Lower lobe of right lung (tissue), 2 donors: Measurements from ENCODE around the gene LGALS16. TPM values are rescaled to one million over a fixed set of nuclear protein-coding genes. Genes with fewer than 3 reads are reported as not detected.
"Not testable (repeated sequence)": the region's sequence is repeated elsewhere in the genome, so short reads cannot be mapped to it uniquely, and the experiment has no call there.

Experiments used
- ATAC-seq, 2 donors: fragments of 200-7000 bp; cut with Tn5 transposase; one replicate each; pipeline ENCODE4 v1.9.1; 2020 to 2022; ENCODE audit warnings: mild to moderate bottlenecking in 2 of 2, moderate library complexity in 2 of 2
- DNase-seq: peaks from one replicate; pipeline ENCODE4 v3.0.0-alpha.2; 2020
- H3K27ac ChIP-seq: fragments of 200-600 bp; one replicate; pipeline ENCODE4 v1.8.0; 2022
- H3K27me3 ChIP-seq: fragments of 200-600 bp; one replicate; pipeline ENCODE4 v1.8.0; 2022; ENCODE audit warnings: low read depth
- H3K36me3 ChIP-seq: fragments of 200-600 bp; one replicate; pipeline ENCODE4 v1.8.0; 2022; ENCODE audit warnings: mild to moderate bottlenecking
- H3K4me1 ChIP-seq: fragments of 200-600 bp; one replicate; pipeline ENCODE4 v1.8.0; 2022
- H3K4me3 ChIP-seq: fragments of 200-600 bp; one replicate; pipeline ENCODE4 v1.8.0; 2022; ENCODE audit warnings: mild to moderate bottlenecking
- H3K9me3 ChIP-seq: fragments of 200-600 bp; one replicate; pipeline ENCODE4 v1.8.0; 2022
- intact Hi-C: fragments of 100-400 bp; cut with DNase I; formaldehyde crosslinking; loops from one replicate; pipeline ENCODE4 v1.11.0; 2022
- total RNA-seq: library from RNA; stranded (reverse); fragmentation: NEBNext Ultra II Directional; extraction: Animal tissue kit (Norgen Biotek cat#: 25700); gene quantifications from one replicate; pipeline ENCODE4 v1.2.1, GENCODE V29; 2021
- TF ChIP-seq, protein P1 (sequence below): fragments of 200-600 bp; IDR thresholded peaks from one replicate; pipeline ENCODE4 v1.8.0; 2022; ENCODE audit warnings: antibody characterized with exemption, mild to moderate bottlenecking
- donor health status: DM: no; HTN: yes; CAD: no; lungs with severe emphysema.

The LGALS16 gene
- total RNA-seq, 1 donor from 2014 or later: not detected

- intact Hi-C loops: no loop called here
- TF ChIP-seq, protein P1, sequence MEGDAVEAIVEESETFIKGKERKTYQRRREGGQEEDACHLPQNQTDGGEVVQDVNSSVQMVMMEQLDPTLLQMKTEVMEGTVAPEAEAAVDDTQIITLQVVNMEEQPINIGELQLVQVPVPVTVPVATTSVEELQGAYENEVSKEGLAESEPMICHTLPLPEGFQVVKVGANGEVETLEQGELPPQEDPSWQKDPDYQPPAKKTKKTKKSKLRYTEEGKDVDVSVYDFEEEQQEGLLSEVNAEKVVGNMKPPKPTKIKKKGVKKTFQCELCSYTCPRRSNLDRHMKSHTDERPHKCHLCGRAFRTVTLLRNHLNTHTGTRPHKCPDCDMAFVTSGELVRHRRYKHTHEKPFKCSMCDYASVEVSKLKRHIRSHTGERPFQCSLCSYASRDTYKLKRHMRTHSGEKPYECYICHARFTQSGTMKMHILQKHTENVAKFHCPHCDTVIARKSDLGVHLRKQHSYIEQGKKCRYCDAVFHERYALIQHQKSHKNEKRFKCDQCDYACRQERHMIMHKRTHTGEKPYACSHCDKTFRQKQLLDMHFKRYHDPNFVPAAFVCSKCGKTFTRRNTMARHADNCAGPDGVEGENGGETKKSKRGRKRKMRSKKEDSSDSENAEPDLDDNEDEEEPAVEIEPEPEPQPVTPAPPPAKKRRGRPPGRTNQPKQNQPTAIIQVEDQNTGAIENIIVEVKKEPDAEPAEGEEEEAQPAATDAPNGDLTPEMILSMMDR: no peak
- no peak for DNase-seq
Observed at GRCh38 chr19:39661565-39661964, 5.9 kb downstream of the LGALS16 start.

GRCh38 chr19:39669860-39670259 is 14.1 kb downstream of the LGALS16 start:
- intact Hi-C loops: loop anchor here (10.0 kb wide), 1 partner anchor 115 kb away; no protein-coding TSS in a partner anchor
- not testable (repeated sequence) for ATAC-seq

More at GRCh38 chr19:39661565-39661964, 5.9 kb downstream of the LGALS16 start:
- no peaks in the 10 kb centered on the region for H3K4me1 ChIP-seq
- no peak for ATAC-seq
- H3K27ac ChIP-seq: no peak overlapping the region
- H3K27me3 ChIP-seq: peaks cover 11% of the 10 kb centered on the region
- no peaks in the 10 kb centered on the region for H3K9me3 ChIP-seq
- H3K36me3 ChIP-seq: no peaks in the 10 kb centered on the region
- no peak overlapping the region for H3K4me3 ChIP-seq

GRCh38 chr19:39670998-39671397 is 15.3 kb downstream of the LGALS16 start:
- no peak for DNase-seq

More at GRCh38 chr19:39669860-39670259, 14.1 kb downstream of the LGALS16 start:
- not testable (repeated sequence) for H3K9me3 ChIP-seq, H3K4me1 ChIP-seq, H3K27ac ChIP-seq, DNase-seq, H3K27me3 ChIP-seq, H3K36me3 ChIP-seq, H3K4me3 ChIP-seq

GRCh38 chr19:39671739-39672363 is 16.1 kb downstream of the LGALS16 start:
- H3K4me1 ChIP-seq: no peaks in the 10 kb centered on the region
- peak; percentile 50 to 80 for ATAC-seq

More at GRCh38 chr19:39670998-39671397, 15.3 kb downstream of the LGALS16 start:
- intact Hi-C loops: loop anchor here (10.0 kb wide), 1 partner anchor 116 kb away; no protein-coding TSS in a partner anchor
- H3K9me3 ChIP-seq: no peaks in the 10 kb centered on the region
- TF ChIP-seq, protein P1: no peak
- ATAC-seq: no peak
- H3K27ac ChIP-seq: no peak overlapping the region
- no peaks in the 10 kb centered on the region for H3K36me3 ChIP-seq
- no peak overlapping the region for H3K4me3 ChIP-seq
- no peaks in the 10 kb centered on the region for H3K27me3 ChIP-seq
- no peaks in the 10 kb centered on the region for H3K4me1 ChIP-seq

GRCh38 chr19:39672473-39672872 is 16.8 kb downstream of the LGALS16 start:
- DNase-seq (no peak), ATAC-seq (no peak)
- Histone ChIP-seq H3K4me1 (peaks cover 1% of the 10 kb centered on the region), H3K4me3 (no peak overlapping the region), H3K36me3 (no peaks in the 10 kb centered on the region), H3K27ac (no peak overlapping the region), H3K27me3 (no peaks in the 10 kb centered on the region), H3K9me3 (no peaks in the 10 kb centered on the region)
- intact Hi-C loops: loop anchor here (10.0 kb wide), 1 partner anchor 118 kb away; no protein-coding TSS in a partner anchor
- TF ChIP-seq, protein P1: no peak

More at GRCh38 chr19:39671739-39672363, 16.1 kb downstream of the LGALS16 start:
- Histone ChIP-seq H3K9me3 (no peaks in the 10 kb centered on the region), H3K27ac (no peak overlapping the region), H3K36me3 (no peaks in the 10 kb centered on the region), H3K27me3 (no peaks in the 10 kb centered on the region), H3K4me3 (no peak overlapping the region)
- intact Hi-C loops: loop anchor here (10.0 kb wide), 1 partner anchor 117 kb away; no protein-coding TSS in a partner anchor
- TF ChIP-seq, protein P1: peak; percentile 57
- DNase-seq: no peak

GRCh38 chr19:39673862-39674261 is 18.1 kb downstream of the LGALS16 start:
- ATAC-seq, DNase-seq, H3K27me3 ChIP-seq, H3K4me3 ChIP-seq, H3K9me3 ChIP-seq, H3K36me3 ChIP-seq, H3K27ac ChIP-seq: not testable (repeated sequence)
- intact Hi-C loops: loop anchor here (10.0 kb wide), 1 partner anchor 119 kb away; no protein-coding TSS in a partner anchor
- peaks cover 15% of the 10 kb centered on the region for H3K4me1 ChIP-seq
